T47D (cell line): Measurements from ENCODE around the gene KRTAP4-4.
"Not testable (repeated sequence)": the region's sequence is repeated elsewhere in the genome, so short reads cannot be mapped to it uniquely, and the experiment has no call there.

Source experiments
- DNase-seq, 2 experiments: peaks; one replicate each; pipeline versions ENCODE4 v3.0.0 to v3.0.0-alpha.2; 2011 to 2012; ENCODE audit warnings: low read depth in 1 of 2, low spot score in 1 of 2
- JUND ChIP-seq: IDR thresholded peaks from 2 replicates; pipeline ENCODE4 v1.6.1; 2012; ENCODE audit warnings: low read depth
- in situ Hi-C: cut with HindIII; loops from 2 replicates; pipeline ENCODE4 v1.10.0; 2016; ENCODE audit warnings: low sequenced_read_pairs, low pct_unique_long_range_greater_than_20kb

KRTAP4-4 gene

GRCh38 chr17:41140360-41141131, 20.0 kb downstream of the KRTAP4-4 start, which contains the start of gene KRTAP4-6:
TSS of gene KRTAP4-6 (minus strand) at chr17:41140544. CDS start at chr17:41140487, 57 bp downstream.
- TF ChIP-seq JUND = no peak
- DNase-seq = no peak
- in situ Hi-C loops = no loop called here

DNA sequence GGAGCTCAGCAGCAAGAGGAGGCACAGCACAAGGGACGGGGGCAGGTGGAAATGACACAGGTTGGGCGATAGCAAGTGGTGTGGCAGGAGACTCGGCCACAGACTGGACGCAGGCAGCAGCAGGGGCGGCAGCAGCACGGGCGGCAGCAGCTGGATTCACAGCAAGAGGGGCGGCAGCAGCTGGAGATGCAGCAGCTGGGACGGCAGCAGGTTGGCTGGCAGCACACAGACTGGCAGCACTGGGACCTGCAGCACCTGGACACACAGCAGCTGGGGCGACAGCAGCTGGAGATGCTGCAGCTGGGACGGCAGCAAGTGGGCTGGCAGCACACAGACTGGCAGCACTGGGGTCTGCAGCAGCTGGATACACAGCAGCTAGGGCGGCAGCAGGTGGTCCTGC, 20.7 kb downstream of the KRTAP4-4 start:
- in situ Hi-C loops, DNase-seq: not testable (repeated sequence)

DNA sequence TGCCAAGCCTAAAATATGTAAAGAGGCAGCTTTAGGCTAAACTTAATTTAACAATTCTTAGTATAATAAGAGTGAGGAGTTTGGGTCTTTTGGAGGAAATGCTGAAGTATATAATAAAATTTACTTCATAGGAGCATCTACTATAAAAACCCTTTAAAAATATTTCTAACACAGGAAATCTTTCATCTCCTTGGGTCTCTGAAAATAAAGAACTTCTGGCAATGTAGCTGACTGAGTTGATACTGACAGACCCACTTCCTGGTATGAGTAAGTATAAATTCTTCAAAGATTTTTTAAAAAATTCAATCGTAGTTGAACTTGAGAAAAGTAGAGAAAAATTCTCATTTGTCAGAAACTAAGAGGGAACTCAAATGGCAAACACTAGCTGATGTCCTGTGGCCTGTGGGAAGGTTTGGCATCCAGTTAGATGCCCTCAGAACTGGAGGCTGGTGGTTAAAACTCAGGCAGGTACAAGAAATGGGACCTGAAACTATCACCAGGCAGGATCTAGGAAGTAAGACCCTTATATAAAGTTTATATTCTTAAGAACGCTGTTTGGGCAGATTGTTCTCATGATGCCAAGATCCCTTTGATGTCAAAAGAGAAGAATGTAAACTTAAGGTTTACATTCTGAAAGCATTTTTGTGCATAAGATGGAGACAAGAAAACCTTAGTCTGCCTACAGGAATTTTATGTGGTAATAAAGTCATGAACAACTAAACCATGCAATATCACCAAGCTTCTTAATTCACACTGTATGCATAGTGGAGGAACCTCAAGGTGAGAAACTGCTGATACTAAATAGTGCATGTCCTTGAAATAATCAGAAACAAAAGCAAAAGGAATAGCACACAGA, 26.4 kb downstream of the KRTAP4-4 start:
- in situ Hi-C loops = no loop called here
- no peak for DNase-seq
- TF ChIP-seq JUND = no peak

- DNase-seq = no peak
- TF ChIP-seq JUND = no peak
- in situ Hi-C loops = no loop called here
These were observed 28.6 kb downstream of the KRTAP4-4 start for GRCh38 chr17:41131979-41132378.

DNA sequence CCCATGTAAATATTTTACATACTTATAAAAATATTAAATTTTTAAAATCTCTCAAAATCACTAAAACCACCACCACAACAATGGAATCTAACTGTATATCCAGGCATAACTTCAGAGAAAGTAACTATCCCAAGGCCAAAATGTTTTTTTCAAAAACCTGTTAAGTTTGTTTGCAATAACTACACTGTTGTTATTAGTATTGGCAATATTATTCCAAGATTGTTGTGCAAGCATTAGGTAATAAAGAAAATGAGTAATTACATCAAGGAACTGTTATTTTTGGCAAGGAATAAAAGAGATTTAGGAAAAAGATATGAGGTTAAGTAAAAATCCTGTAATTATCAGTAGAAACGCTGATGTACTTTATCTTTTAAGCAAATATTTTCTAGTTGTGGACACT, 33.2 kb downstream of the KRTAP4-4 start:
- in situ Hi-C loops = no loop called here
- DNase-seq = no peak
- TF ChIP-seq JUND = no peak

DNA sequence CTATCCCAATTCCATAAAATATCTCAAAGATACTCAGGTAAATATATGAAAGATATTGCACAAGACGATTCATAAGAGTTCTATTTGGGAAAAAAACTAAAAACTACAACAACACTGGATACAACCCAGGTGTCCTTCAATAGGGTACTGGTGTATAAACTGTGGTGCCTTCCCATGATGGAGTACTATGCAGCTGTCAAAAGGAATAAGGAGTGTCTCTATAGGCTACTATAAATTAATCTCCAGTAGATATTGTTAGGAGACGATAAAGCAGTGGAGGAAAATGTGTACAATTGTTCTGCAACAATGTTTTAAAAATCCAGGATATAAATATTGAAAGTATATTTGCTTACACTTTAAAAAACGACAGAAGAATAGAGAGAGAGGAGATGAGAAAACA, 34.1 kb downstream of the KRTAP4-4 start:
- DNase-seq = no peak
- no peak for TF ChIP-seq JUND
- in situ Hi-C loops = no loop called here

GRCh38 chr17:41125064-41125463, 35.5 kb downstream of the KRTAP4-4 start:
- no peak for DNase-seq
- TF ChIP-seq JUND = no peak
- in situ Hi-C loops = no loop called here

GRCh38 chr17:41123991-41124371, 36.6 kb downstream of the KRTAP4-4 start, which contains the start of gene KRTAP4-12:
TSS of gene KRTAP4-12 (minus strand) at chr17:41124182. CDS start at chr17:41124122, 60 bp downstream.
- DNase-seq, in situ Hi-C loops: not testable (repeated sequence)

GRCh38 chr17:41123292-41123990, 37.1 kb downstream of the KRTAP4-4 start:
- DNase-seq, in situ Hi-C loops: not testable (repeated sequence)

GRCh38 chr17:41121742-41122141, 38.8 kb downstream of the KRTAP4-4 start:
- in situ Hi-C loops = no loop called here
- DNase-seq = no peak
- no peak for TF ChIP-seq JUND

GRCh38 chr17:41119696-41120690, 40.6 kb downstream of the KRTAP4-4 start:
- DNase-seq, in situ Hi-C loops: not testable (repeated sequence)

- no peak for DNase-seq
- TF ChIP-seq JUND = no peak
- in situ Hi-C loops = no loop called here
These were observed 41.8 kb downstream of the KRTAP4-4 start for GRCh38 chr17:41118721-41119120.

- DNase-seq, in situ Hi-C loops: not testable (repeated sequence)
These were observed 42.6 kb downstream of the KRTAP4-4 start, which contains the start of gene KRTAP4-11 for GRCh38 chr17:41117846-41118386. TSS of gene KRTAP4-11 (minus strand) at chr17:41118373. CDS start at chr17:41118315, 58 bp downstream.
